ENCODE measurements around the gene TMC7.

Gene TMC7

GRCh38 chr16:19084139-19084538 lies 100.4 kb downstream of the TMC7 start:
- no peak for TF ChIP-seq CTCF (IDR thresholded peaks at IDR 0.05; ENCODE audit: insufficient read depth, low read length, missing control alignments)
- no peak for DNase-seq (ENCODE audit: low read depth, low spot score)
- ChIA-PET CTCF (interaction anchor here (1.4 to 9.6 kb wide), 7 partner anchors 10 to 418 kb away, joined by 4 to 161 read pairs (median 37); partner anchors contain the start of gene TMC7), POLR2A (no interaction called here)
- H3K4me3 ChIP-seq (ENCODE audit: low read depth, low read length) = no peak overlapping the region

DNA sequence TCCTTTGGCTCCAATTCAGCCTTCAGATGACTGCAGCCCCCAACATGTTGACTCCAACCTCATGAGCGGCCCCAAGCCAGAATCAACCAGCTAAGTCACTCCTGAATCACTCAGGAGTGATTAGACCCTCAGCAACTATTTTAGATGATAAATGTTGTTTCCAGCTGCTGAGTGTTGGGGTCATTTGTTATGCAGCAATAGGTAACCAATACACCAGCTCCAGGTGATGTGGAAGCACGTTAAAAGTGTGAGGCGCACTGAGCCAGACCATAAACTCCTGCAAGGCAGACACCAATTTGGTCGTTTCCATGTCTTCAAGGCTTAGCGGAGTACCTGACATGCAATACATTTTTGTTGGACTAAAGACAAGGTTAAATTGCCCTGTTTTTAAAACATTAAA lies 101.1 kb downstream of the TMC7 start:
- ChIA-PET POLR2A (no interaction called here), CTCF (interaction anchor here (1.2 to 9.6 kb wide), 18 partner anchors 8 to 417 kb away, joined by 3 to 161 read pairs (median 24); partner anchors contain the start of genes COQ7, ITPRIPL2 and TMC7)
- no peak for DNase-seq (ENCODE audit: low read depth, low spot score)
- TF ChIP-seq CTCF (IDR thresholded peaks at IDR 0.05; ENCODE audit: insufficient read depth, low read length, missing control alignments) = no peak
- H3K4me3 ChIP-seq (ENCODE audit: low read depth, low read length) = no peak overlapping the region

GRCh38 chr16:19085679-19086200 lies 102.0 kb downstream of the TMC7 start:
- no peak overlapping the region for H3K4me3 ChIP-seq (ENCODE audit: low read depth, low read length)
- no peak for DNase-seq (ENCODE audit: low read depth, low spot score)
- CTCF ChIA-PET = interaction anchor here (0.6 to 9.6 kb wide), 49 partner anchors 9 to 430 kb away, joined by 3 to 161 read pairs (median 5); partner anchors contain the start of genes COQ7, ITPRIPL2 and TMC7
- TF ChIP-seq CTCF (IDR thresholded peaks at IDR 0.05; ENCODE audit: insufficient read depth, low read length, missing control alignments) = no peak
- POLR2A ChIA-PET = interaction anchor here (0.9 kb wide), 1 partner anchor 34 kb away, joined by 3 read pairs; no protein-coding TSS in a partner anchor

- ChIA-PET CTCF (interaction anchor here (0.6 to 9.6 kb wide), 50 partner anchors 9 to 470 kb away, joined by 3 to 161 read pairs (median 5); partner anchors contain the start of genes COQ7, ITPRIPL2 and TMC7), POLR2A (interaction anchor here (0.6 to 0.9 kb wide), 2 partner anchors 32 to 33 kb away, joined by 3 read pairs; no protein-coding TSS in a partner anchor)
- peak overlapping the region; percentile 63 for H3K4me3 ChIP-seq (ENCODE audit: low read depth, low read length)
- peak; percentile 98 for TF ChIP-seq CTCF (IDR thresholded peaks at IDR 0.05; ENCODE audit: insufficient read depth, low read length, missing control alignments)
- DNase-seq (ENCODE audit: low read depth, low spot score) = peak; percentile 14
These were observed 102.8 kb downstream of the TMC7 start for GRCh38 chr16:19086322-19087199.

- ChIA-PET CTCF (interaction anchor here (5.6 to 9.6 kb wide), 3 partner anchors 93 to 414 kb away, joined by 88 to 161 read pairs (median 102); no protein-coding TSS in a partner anchor), POLR2A (no interaction called here)
- no peak for TF ChIP-seq CTCF (IDR thresholded peaks at IDR 0.05; ENCODE audit: insufficient read depth, low read length, missing control alignments)
- no peak overlapping the region for H3K4me3 ChIP-seq (ENCODE audit: low read depth, low read length)
- no peak for DNase-seq (ENCODE audit: low read depth, low spot score)
These were observed 104.7 kb downstream of the TMC7 start for GRCh38 chr16:19088341-19088916.

Data from AG04449 (cell line).